Keratinocyte (primary cell): Measurements from ENCODE around the gene MTHFD1L.

Experiments
- CTCF ChIP-seq, 3 experiments: IDR thresholded peaks in 1 of 3; conservative IDR thresholded peaks in 1 of 3; optimal IDR thresholded peaks in 1 of 3; 2 replicates in 2 of 3; 3 replicates in 1 of 3; pipeline versions ENCODE3 to v1.5.1; 2011; ENCODE audit warnings: low read length in 3 of 3, mild to moderate bottlenecking in 3 of 3, moderate library complexity in 2 of 3, control low read depth in 1 of 3, inconsistent platforms in 1 of 3; ENCODE audit not compliant: insufficient read depth in 2 of 3; ENCODE audit errors: extremely low read depth in 1 of 3
- EZH2 ChIP-seq: IDR thresholded peaks from one replicate; pipeline ENCODE4 v1.6.1; 2012; ENCODE audit warnings: inconsistent platforms, mild to moderate bottlenecking, low read length, moderate library complexity

- TF ChIP-seq CTCF (optimal IDR thresholded peaks at IDR 0.05 in 1 of 3, IDR thresholded peaks at IDR 0.05 in 1 of 3, conservative IDR thresholded peaks at IDR 0.05 in 1 of 3; ENCODE audit: extremely low read depth in 1 of 3, insufficient read depth in 2 of 3, low read length in 3 of 3) (no peak), EZH2 (no peak)
Observed at GRCh38 chr6:150999107-150999506, 133.6 kb downstream of the MTHFD1L start.
